ENCODE data around the gene ABCG8.

Gene ABCG8

GRCh38 chr2:43924463-43924862 lies 85.7 kb downstream of the ABCG8 start:
- H3K27me3 ChIP-seq (ENCODE audit: insufficient read depth, low read length), result no peaks in the 10 kb centered on the region
- H2AFZ ChIP-seq (ENCODE audit: low read length, unreplicated experiment), result no peak overlapping the region
- no peaks in the 10 kb centered on the region for H3K4me1 ChIP-seq (ENCODE audit: control insufficient read depth, insufficient read depth, low read length, unreplicated experiment)
- H3K4me3 ChIP-seq (ENCODE audit: low read depth, low read length), result no peak overlapping the region
- no peaks in the 10 kb centered on the region for H3K79me2 ChIP-seq (ENCODE audit: control insufficient read depth, insufficient read depth, low read length, unreplicated experiment)
- no peak overlapping the region for H3K27ac ChIP-seq (ENCODE audit: low read depth, low read length)
- H3K36me3 ChIP-seq (ENCODE audit: insufficient read depth, low read length), result peaks cover 11% of the 10 kb centered on the region

GRCh38 chr2:43925431-43925830 lies 86.7 kb downstream of the ABCG8 start:
- Histone ChIP-seq H3K79me2 (ENCODE audit: control insufficient read depth, insufficient read depth, low read length, unreplicated experiment) (no peaks in the 10 kb centered on the region), H3K36me3 (ENCODE audit: insufficient read depth, low read length) (peaks cover 15% of the 10 kb centered on the region)

GRCh38 chr2:43927442-43927841 lies 88.7 kb downstream of the ABCG8 start:
- Histone ChIP-seq H3K27me3 (ENCODE audit: insufficient read depth, low read length) (no peaks in the 10 kb centered on the region), H3K36me3 (ENCODE audit: insufficient read depth, low read length) (peaks cover 22% of the 10 kb centered on the region), H2AFZ (ENCODE audit: low read length, unreplicated experiment) (no peak overlapping the region), H3K4me3 (ENCODE audit: low read depth, low read length) (no peak overlapping the region), H3K27ac (ENCODE audit: low read depth, low read length) (no peak overlapping the region), H3K79me2 (ENCODE audit: control insufficient read depth, insufficient read depth, low read length, unreplicated experiment) (no peaks in the 10 kb centered on the region), H3K4me1 (ENCODE audit: control insufficient read depth, insufficient read depth, low read length, unreplicated experiment) (no peaks in the 10 kb centered on the region)

More at GRCh38 chr2:43925431-43925830, 86.7 kb downstream of the ABCG8 start:
- Histone ChIP-seq H3K27ac (ENCODE audit: low read depth, low read length) (no peak overlapping the region), H3K27me3 (ENCODE audit: insufficient read depth, low read length) (no peaks in the 10 kb centered on the region), H2AFZ (ENCODE audit: low read length, unreplicated experiment) (no peak overlapping the region), H3K4me3 (ENCODE audit: low read depth, low read length) (no peak overlapping the region), H3K4me1 (ENCODE audit: control insufficient read depth, insufficient read depth, low read length, unreplicated experiment) (no peaks in the 10 kb centered on the region)

- no peak overlapping the region for H3K27ac ChIP-seq (ENCODE audit: low read depth, low read length)
- H3K4me3 ChIP-seq (ENCODE audit: low read depth, low read length), result no peak overlapping the region
- H3K36me3 ChIP-seq (ENCODE audit: insufficient read depth, low read length), result peaks cover 34% of the 10 kb centered on the region
- H3K27me3 ChIP-seq (ENCODE audit: insufficient read depth, low read length), result no peaks in the 10 kb centered on the region
- no peaks in the 10 kb centered on the region for H3K79me2 ChIP-seq (ENCODE audit: control insufficient read depth, insufficient read depth, low read length, unreplicated experiment)
- no peak overlapping the region for H2AFZ ChIP-seq (ENCODE audit: low read length, unreplicated experiment)
- no peaks in the 10 kb centered on the region for H3K4me1 ChIP-seq (ENCODE audit: control insufficient read depth, insufficient read depth, low read length, unreplicated experiment)
Observed at GRCh38 chr2:43931293-43931692, 92.5 kb downstream of the ABCG8 start.
